ENCODE results near the gene IGHMBP2.

IGHMBP2 gene

DNA sequence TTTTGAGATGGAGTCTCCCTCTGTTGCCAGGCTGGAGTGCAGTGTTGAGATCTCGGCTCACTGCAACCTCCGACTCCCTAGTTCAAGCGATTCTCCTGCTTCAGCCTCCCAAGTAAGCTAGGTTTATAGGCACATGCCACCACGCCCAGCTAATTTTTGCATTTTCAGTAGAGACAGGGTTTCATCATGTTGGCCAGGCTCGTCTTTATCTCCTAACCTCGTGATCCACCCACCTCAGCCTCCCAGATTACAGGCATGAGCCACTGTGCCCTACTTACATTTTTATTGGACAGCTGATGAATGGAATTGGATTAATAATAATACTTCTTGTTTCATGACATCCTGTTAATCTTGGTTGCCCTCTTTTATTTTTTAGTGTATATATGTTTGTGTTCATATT is 80.1 kb downstream of the IGHMBP2 start:
- TF ChIP-seq NFIC (IDR thresholded peaks at IDR 0.05): no peak
- TF ChIP-seq, protein P1, sequence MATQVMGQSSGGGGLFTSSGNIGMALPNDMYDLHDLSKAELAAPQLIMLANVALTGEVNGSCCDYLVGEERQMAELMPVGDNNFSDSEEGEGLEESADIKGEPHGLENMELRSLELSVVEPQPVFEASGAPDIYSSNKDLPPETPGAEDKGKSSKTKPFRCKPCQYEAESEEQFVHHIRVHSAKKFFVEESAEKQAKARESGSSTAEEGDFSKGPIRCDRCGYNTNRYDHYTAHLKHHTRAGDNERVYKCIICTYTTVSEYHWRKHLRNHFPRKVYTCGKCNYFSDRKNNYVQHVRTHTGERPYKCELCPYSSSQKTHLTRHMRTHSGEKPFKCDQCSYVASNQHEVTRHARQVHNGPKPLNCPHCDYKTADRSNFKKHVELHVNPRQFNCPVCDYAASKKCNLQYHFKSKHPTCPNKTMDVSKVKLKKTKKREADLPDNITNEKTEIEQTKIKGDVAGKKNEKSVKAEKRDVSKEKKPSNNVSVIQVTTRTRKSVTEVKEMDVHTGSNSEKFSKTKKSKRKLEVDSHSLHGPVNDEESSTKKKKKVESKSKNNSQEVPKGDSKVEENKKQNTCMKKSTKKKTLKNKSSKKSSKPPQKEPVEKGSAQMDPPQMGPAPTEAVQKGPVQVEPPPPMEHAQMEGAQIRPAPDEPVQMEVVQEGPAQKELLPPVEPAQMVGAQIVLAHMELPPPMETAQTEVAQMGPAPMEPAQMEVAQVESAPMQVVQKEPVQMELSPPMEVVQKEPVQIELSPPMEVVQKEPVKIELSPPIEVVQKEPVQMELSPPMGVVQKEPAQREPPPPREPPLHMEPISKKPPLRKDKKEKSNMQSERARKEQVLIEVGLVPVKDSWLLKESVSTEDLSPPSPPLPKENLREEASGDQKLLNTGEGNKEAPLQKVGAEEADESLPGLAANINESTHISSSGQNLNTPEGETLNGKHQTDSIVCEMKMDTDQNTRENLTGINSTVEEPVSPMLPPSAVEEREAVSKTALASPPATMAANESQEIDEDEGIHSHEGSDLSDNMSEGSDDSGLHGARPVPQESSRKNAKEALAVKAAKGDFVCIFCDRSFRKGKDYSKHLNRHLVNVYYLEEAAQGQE (IDR thresholded peaks at IDR 0.05; ENCODE audit: low read depth): no peak
- no peak for TF ChIP-seq EP300 (IDR thresholded peaks at IDR 0.05; ENCODE audit: borderline replicate concordance)
- TF ChIP-seq FOXM1 (IDR thresholded peaks at IDR 0.05; ENCODE audit: borderline replicate concordance, low read depth): no peak
- no peak for TF ChIP-seq TAF1 (IDR thresholded peaks at IDR 0.05; ENCODE audit: low read depth)
- TF ChIP-seq EGR1 (IDR thresholded peaks at IDR 0.05): no peak
- TF ChIP-seq, protein P2, sequence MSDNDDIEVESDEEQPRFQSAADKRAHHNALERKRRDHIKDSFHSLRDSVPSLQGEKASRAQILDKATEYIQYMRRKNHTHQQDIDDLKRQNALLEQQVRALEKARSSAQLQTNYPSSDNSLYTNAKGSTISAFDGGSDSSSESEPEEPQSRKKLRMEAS (IDR thresholded peaks at IDR 0.05): no peak
- no peak for TF ChIP-seq YY1 (IDR thresholded peaks at IDR 0.05; ENCODE audit: low read depth)
- TF ChIP-seq TCF12 (IDR thresholded peaks at IDR 0.05; ENCODE audit: low read depth): no peak
- no peak for TF ChIP-seq CEBPB (IDR thresholded peaks at IDR 0.05)
- no peak for TF ChIP-seq RAD21 (IDR thresholded peaks at IDR 0.05; ENCODE audit: low read depth)
- no peak for TF ChIP-seq CREB1 (IDR thresholded peaks at IDR 0.05; ENCODE audit: low read depth)
- TF ChIP-seq TEAD4 (IDR thresholded peaks at IDR 0.05): no peak
- TF ChIP-seq, protein P3, sequence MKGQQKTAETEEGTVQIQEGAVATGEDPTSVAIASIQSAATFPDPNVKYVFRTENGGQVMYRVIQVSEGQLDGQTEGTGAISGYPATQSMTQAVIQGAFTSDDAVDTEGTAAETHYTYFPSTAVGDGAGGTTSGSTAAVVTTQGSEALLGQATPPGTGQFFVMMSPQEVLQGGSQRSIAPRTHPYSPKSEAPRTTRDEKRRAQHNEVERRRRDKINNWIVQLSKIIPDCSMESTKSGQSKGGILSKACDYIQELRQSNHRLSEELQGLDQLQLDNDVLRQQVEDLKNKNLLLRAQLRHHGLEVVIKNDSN (IDR thresholded peaks at IDR 0.05): no peak
- TF ChIP-seq ZBTB7A (IDR thresholded peaks at IDR 0.05; ENCODE audit: low read depth): no peak

DNA sequence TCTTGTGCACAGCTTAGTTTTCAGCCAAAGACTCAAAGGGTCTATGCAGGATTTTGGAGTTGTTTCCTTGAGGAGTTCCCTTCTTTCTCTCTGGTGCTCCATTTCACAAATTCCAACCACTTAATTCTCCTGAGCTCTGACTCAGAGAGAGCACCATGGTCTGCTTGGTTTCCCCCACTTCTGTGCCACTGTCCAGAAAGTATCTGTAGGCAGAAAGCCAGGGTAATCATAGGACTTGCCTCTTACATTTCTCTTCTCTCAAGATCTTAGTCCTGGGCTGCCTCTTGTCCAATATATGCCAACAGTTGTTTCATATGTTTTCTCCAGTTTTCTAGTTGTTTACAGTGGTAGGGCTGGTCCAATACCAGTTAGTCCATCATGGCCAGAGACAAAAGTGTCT is 83.5 kb downstream of the IGHMBP2 start:
- TF ChIP-seq, protein P3 (IDR thresholded peaks at IDR 0.05): no peak

DNA sequence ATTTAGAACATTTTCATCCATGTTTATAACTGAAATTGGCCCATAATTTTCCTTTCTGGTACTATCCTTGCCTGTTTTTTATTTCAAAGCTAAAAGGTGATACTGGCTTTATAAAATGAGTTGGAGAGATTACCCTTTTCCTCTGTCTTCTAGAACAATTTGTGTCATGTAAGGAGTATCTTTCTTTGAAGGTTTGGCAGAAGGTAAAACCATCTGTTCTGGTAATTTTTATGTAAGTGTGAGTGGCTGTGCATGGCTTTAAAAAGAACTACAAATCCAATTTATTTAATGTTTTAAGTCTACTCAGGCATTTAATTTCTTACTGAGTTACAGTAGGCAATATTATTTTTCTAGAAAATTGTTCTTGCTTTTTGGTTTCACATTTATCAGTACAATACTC is 84.8 kb downstream of the IGHMBP2 start:
- TF ChIP-seq CEBPB (IDR thresholded peaks at IDR 0.05) (no peak), FOXM1 (IDR thresholded peaks at IDR 0.05; ENCODE audit: borderline replicate concordance, low read depth) (no peak), EGR1 (IDR thresholded peaks at IDR 0.05) (no peak), NFIC (IDR thresholded peaks at IDR 0.05) (no peak)
- TF ChIP-seq, protein P1 (IDR thresholded peaks at IDR 0.05; ENCODE audit: low read depth): no peak

All from Ishikawa (cell line).